Colonic mucosa (tissue), 4 donors: Measurements from ENCODE around the gene ALKBH4. TPM values are rescaled to one million over a fixed set of nuclear protein-coding genes. Genes with fewer than 3 reads are reported as not detected.
"Not testable (repeated sequence)": the region's sequence is repeated elsewhere in the genome, so short reads cannot be mapped to it uniquely, and the experiment has no call there.

Experiments
- DNase-seq: peaks from one replicate; pipeline ENCODE4 v3.0.0-alpha.2; 2020
- H3K27ac ChIP-seq: fragments of 200-600 bp; one replicate; pipeline ENCODE4 v1.8.0; 2021
- H3K27me3 ChIP-seq: fragments of 200-600 bp; one replicate; pipeline ENCODE4 v1.8.0; 2021
- H3K36me3 ChIP-seq: fragments of 200-600 bp; one replicate; pipeline ENCODE4 v1.8.0; 2021
- H3K4me1 ChIP-seq: fragments of 200-600 bp; one replicate; pipeline ENCODE4 v1.8.0; 2021; ENCODE audit warnings: mild to moderate bottlenecking
- H3K4me3 ChIP-seq: fragments of 200-600 bp; one replicate; pipeline ENCODE4 v1.8.0; 2021
- H3K9ac ChIP-seq, 2 donors: one replicate each; pipeline ENCODE4 v1.7.0; 2013; ENCODE audit warnings: control low read depth in 2 of 2, low read depth in 2 of 2, low read length in 2 of 2
- H3K9me3 ChIP-seq: fragments of 200-600 bp; one replicate; pipeline ENCODE4 v1.8.0; 2021
- CTCF ChIP-seq: fragments of 200-600 bp; IDR thresholded peaks from one replicate; pipeline ENCODE4 v1.8.0; 2022; ENCODE audit warnings: antibody characterized with exemption, mild to moderate bottlenecking
- intact Hi-C: fragments of 100-400 bp; cut with DNase I; formaldehyde crosslinking; loops from one replicate; pipeline ENCODE4 v1.14.1; 2022
- total RNA-seq, 2 donors: library from RNA; stranded (reverse); fragmentation: NEBNext Ultra II Directional in 1 of 2; extraction: Animal tissue kit (Norgen Biotek cat#: 25700) in 1 of 2; gene quantifications; one replicate each; pipeline ENCODE4 v1.2.1, GENCODE V29; 2021
- donor health status: healthy.
- donor health status: DM: no; HTN: no; CAD: no.
- donor health status: DM: no; HTN: no; CAD: no.

Gene ALKBH4
- total RNA-seq, 2 donors from 2014 or later = 9.7 to 14.1 TPM

- H3K36me3 ChIP-seq, H3K9me3 ChIP-seq, H3K27me3 ChIP-seq, H3K9ac ChIP-seq, intact Hi-C loops, H3K4me1 ChIP-seq, H3K4me3 ChIP-seq, DNase-seq, H3K27ac ChIP-seq: not testable (repeated sequence)
Measured at GRCh38 chr7:102494026-102494425, 29.4 kb upstream of the ALKBH4 start.

GRCh38 chr7:102493220-102493935, 28.7 kb upstream of the ALKBH4 start:
- H3K36me3 ChIP-seq, H3K27me3 ChIP-seq, H3K9me3 ChIP-seq, H3K27ac ChIP-seq, H3K9ac ChIP-seq, intact Hi-C loops, DNase-seq, H3K4me1 ChIP-seq, H3K4me3 ChIP-seq: not testable (repeated sequence)

- H3K9ac ChIP-seq, H3K4me3 ChIP-seq, H3K27me3 ChIP-seq, H3K4me1 ChIP-seq, H3K36me3 ChIP-seq, H3K27ac ChIP-seq, H3K9me3 ChIP-seq, intact Hi-C loops: not testable (repeated sequence)
- peak; percentile 92 for DNase-seq
Measured at GRCh38 chr7:102490529-102491075, 25.9 kb upstream of the ALKBH4 start.

GRCh38 chr7:102484317-102484716, 19.7 kb upstream of the ALKBH4 start:
- H3K9ac ChIP-seq, H3K27ac ChIP-seq, H3K4me3 ChIP-seq, H3K27me3 ChIP-seq, H3K9me3 ChIP-seq, H3K4me1 ChIP-seq, H3K36me3 ChIP-seq, intact Hi-C loops, DNase-seq: not testable (repeated sequence)

GRCh38 chr7:102481962-102482361, 17.3 kb upstream of the ALKBH4 start:
- H3K4me3 ChIP-seq, H3K4me1 ChIP-seq, intact Hi-C loops, DNase-seq, H3K9ac ChIP-seq, H3K9me3 ChIP-seq, H3K27ac ChIP-seq, H3K27me3 ChIP-seq, H3K36me3 ChIP-seq: not testable (repeated sequence)

- H3K4me1 ChIP-seq, intact Hi-C loops, H3K27ac ChIP-seq: not testable (repeated sequence)
Measured at GRCh38 chr7:102479982-102480637, 15.4 kb upstream of the ALKBH4 start.

GRCh38 chr7:102479209-102479584, 14.5 kb upstream of the ALKBH4 start:
- H3K4me3 ChIP-seq, H3K27me3 ChIP-seq, intact Hi-C loops, H3K27ac ChIP-seq, H3K4me1 ChIP-seq, DNase-seq, H3K9me3 ChIP-seq, H3K36me3 ChIP-seq, H3K9ac ChIP-seq: not testable (repeated sequence)

More at GRCh38 chr7:102479982-102480637, 15.4 kb upstream of the ALKBH4 start:
- peak; percentile 68 for DNase-seq
- not testable (repeated sequence) for H3K36me3 ChIP-seq, H3K4me3 ChIP-seq, H3K9me3 ChIP-seq, H3K27me3 ChIP-seq, H3K9ac ChIP-seq

- intact Hi-C loops, H3K27ac ChIP-seq: not testable (repeated sequence)
- H3K4me3 ChIP-seq = peak within 1 kb of the TSS; percentile 30
Measured at GRCh38 chr7:102478314-102479208, 13.9 kb upstream of the ALKBH4 start, which contains the start of gene POLR2J. POLR2J (minus strand) TSS chr7:102478922; CDS start chr7:102478860, 62 bp downstream.

GRCh38 chr7:102474736-102475435, 10.2 kb upstream of the ALKBH4 start:
- DNase-seq, H3K4me1 ChIP-seq, H3K9me3 ChIP-seq, H3K36me3 ChIP-seq, H3K27me3 ChIP-seq, intact Hi-C loops, H3K27ac ChIP-seq, H3K9ac ChIP-seq, H3K4me3 ChIP-seq: not testable (repeated sequence)

More at GRCh38 chr7:102478314-102479208, 13.9 kb upstream of the ALKBH4 start, which contains the start of gene POLR2J:
- peak; percentile 30 for TF ChIP-seq CTCF
- not testable (repeated sequence) for H3K4me1 ChIP-seq, H3K9me3 ChIP-seq, H3K9ac ChIP-seq, H3K36me3 ChIP-seq, H3K27me3 ChIP-seq
- DNase-seq = peak; percentile 95

GRCh38 chr7:102474116-102474515, 9.5 kb upstream of the ALKBH4 start:
- H3K9me3 ChIP-seq, intact Hi-C loops, H3K4me3 ChIP-seq, DNase-seq, H3K9ac ChIP-seq, H3K36me3 ChIP-seq, H3K27ac ChIP-seq, H3K27me3 ChIP-seq, H3K4me1 ChIP-seq: not testable (repeated sequence)
